GM12892 (cell line): ENCODE measurements around the gene PNPLA6.

ENCODE experiments used
- DNase-seq: peaks from one replicate; pipeline ENCODE4 v3.0.0; 2011; ENCODE audit not compliant: insufficient read length
- FAIRE-seq: peaks from 2 replicates; lab custom pipeline; 2011; peaks lifted over from hg19 to GRCh38; lab: Jason Lieb, UNC
- POLR2A ChIP-seq: IDR thresholded peaks from 2 replicates; pipeline ENCODE4 v1.6.1; 2011; ENCODE audit warnings: low read depth, low read length, control low read depth
- POLR2AphosphoS5 ChIP-seq: IDR thresholded peaks from 2 replicates; pipeline ENCODE4 v1.6.1; 2011; ENCODE audit warnings: low read depth, low read length, control low read depth
- TAF1 ChIP-seq: IDR thresholded peaks from 2 replicates; pipeline ENCODE4 v1.6.1; 2011; ENCODE audit warnings: low read depth, mild to moderate bottlenecking, control low read depth, low read length, borderline replicate concordance

The PNPLA6 gene

GRCh38 chr19:7516333-7516732, 19.2 kb upstream of the PNPLA6 start:
- DNase-seq (no peak), FAIRE-seq (no peak)
- TF ChIP-seq POLR2A (no peak), TAF1 (no peak), POLR2AphosphoS5 (no peak)

GRCh38 chr19:7516878-7517277, 18.6 kb upstream of the PNPLA6 start:
- FAIRE-seq (no peak), DNase-seq (no peak)
- TF ChIP-seq TAF1: no peak
- no peak for TF ChIP-seq POLR2AphosphoS5
- no peak for TF ChIP-seq POLR2A

GRCh38 chr19:7519361-7520130, 16.0 kb upstream of the PNPLA6 start:
- TF ChIP-seq POLR2A (no peak), POLR2AphosphoS5 (no peak)
- DNase-seq (no peak), FAIRE-seq (no peak)

GRCh38 chr19:7520131-7521051, 15.1 kb upstream of the PNPLA6 start:
- FAIRE-seq: no peak
- TF ChIP-seq TAF1 (no peak), POLR2AphosphoS5 (no peak), POLR2A (no peak)
- no peak for DNase-seq

GRCh38 chr19:7521551-7522071, 13.9 kb upstream of the PNPLA6 start:
- no peak for FAIRE-seq
- DNase-seq: no peak

GRCh38 chr19:7522072-7522922, 13.2 kb upstream of the PNPLA6 start, which contains the start of gene MCOLN1:
Gene MCOLN1 (plus strand): TSS chr19:7522624. CDS start chr19:7522751, 127 bp downstream.
- FAIRE-seq (peak; percentile 99), DNase-seq (peak; percentile 100)
- TF ChIP-seq POLR2AphosphoS5 (no peak), TAF1 (peak; percentile 29; the same call in 1 of the 2 replicates), POLR2A (peak; percentile 52; the same call in 1 of the 2 replicates)

More at GRCh38 chr19:7521551-7522071, 13.9 kb upstream of the PNPLA6 start:
- TF ChIP-seq TAF1: no peak
- no peak for TF ChIP-seq POLR2AphosphoS5
- TF ChIP-seq POLR2A: no peak

GRCh38 chr19:7522923-7523667, 12.4 kb upstream of the PNPLA6 start:
- DNase-seq (no peak), FAIRE-seq (no peak)
- TF ChIP-seq POLR2A (no peak), POLR2AphosphoS5 (no peak), TAF1 (no peak)

GRCh38 chr19:7524523-7524922, 11.0 kb upstream of the PNPLA6 start:
- FAIRE-seq: no peak
- TF ChIP-seq POLR2A: no peak
- TF ChIP-seq POLR2AphosphoS5: no peak
- TF ChIP-seq TAF1: no peak
- DNase-seq: no peak

- DNase-seq (no peak), FAIRE-seq (no peak)
- TF ChIP-seq TAF1 (no peak), POLR2AphosphoS5 (no peak), POLR2A (no peak)
Measured at GRCh38 chr19:7524992-7525739, 10.4 kb upstream of the PNPLA6 start.
